HCT116 (cell line): Measurements from ENCODE around the gene CCDC182. TPM values are rescaled to one million over a fixed set of nuclear protein-coding genes. Genes with fewer than 3 reads are reported as not detected.
A peak's percentile ranks its signal among the peaks of the same experiment; 100 is the strongest.

ENCODE experiments used
- ATAC-seq: fragments of 200-7000 bp; cut with Tn5 transposase; 2 replicates; pipeline ENCODE4 v1.9.1; 2020; ENCODE audit warnings: mild to moderate bottlenecking, moderate library complexity
- BruUV-seq: library from RNA; stranded (reverse); fragments of 400-500 nt; replicated peaks from 2 replicates; lab custom pipeline; 2021; lab: Mats Ljungman, UMichigan
- CTCF ChIA-PET: fragments of 300-600 bp; sonication (Branson Sonifier 250); formaldehyde crosslinking; loops from one replicate; lab custom pipeline; 2021; ENCODE audit warnings: antibody characterized with exemption; lab: Charles Lee
- POLR2A ChIA-PET: fragments of 300-600, 350-600 bp; sonication (Branson Sonifier 250); formaldehyde crosslinking; loops from one replicate; lab custom pipeline; 2021; ENCODE audit warnings: antibody characterized with exemption; lab: Charles Lee
- RAD21 ChIA-PET, 2 experiments: fragments of 300-600 bp; sonication (Branson Sonifier 250); formaldehyde crosslinking; loops; one replicate each; lab custom pipeline; 2023; ENCODE audit warnings: low total read pairs in 2 of 2; ENCODE audit not compliant: uncharacterized antibody in 2 of 2, unreplicated experiment in 2 of 2, low non-redundant PET in 1 of 2; lab: Charles Lee
- DNase-seq: peaks from one replicate; pipeline ENCODE4 v3.0.0-alpha.2; 2010; ENCODE audit warnings: low read depth, low spot score
- H2AFZ ChIP-seq: fragments of 200-600 bp; shearing (Covaris generic), sonication (generic); 2 replicates; pipeline ENCODE4 v1.6.1; 2017; ENCODE audit warnings: low read depth, mixed run types, mixed read lengths, antibody characterized with exemption, low read length; ENCODE audit not compliant: poor library complexity, severe bottlenecking
- H3K27ac ChIP-seq: 2 replicates; pipeline ENCODE4 v1.5.1; 2012; ENCODE audit warnings: low read depth, low read length
- H3K27me3 ChIP-seq: fragments of 200-600 bp; sonication (generic); 2 replicates; pipeline ENCODE4 v1.6.1; 2016; ENCODE audit warnings: mixed run types, low read length, mixed read lengths; ENCODE audit not compliant: insufficient read depth
- H3K36me3 ChIP-seq, 2 experiments: fragments of 200-500 bp in 1 of 2; fragments of 200-600 bp in 1 of 2; sonication (Bioruptor generic) in 1 of 2; sonication (generic) in 1 of 2; 2 replicates each; pipeline versions ENCODE4 v1.5.1 to v1.6.1; 2014 to 2016; ENCODE audit warnings: low read length in 2 of 2, inconsistent platforms in 1 of 2, mixed read lengths in 1 of 2, mixed run types in 1 of 2; ENCODE audit not compliant: insufficient read depth in 2 of 2, control insufficient read depth in 1 of 2
- H3K4me1 ChIP-seq, 2 experiments: fragments of 200-600 bp in 1 of 2; sonication (generic) in 1 of 2; 2 replicates each; pipeline versions ENCODE4 v1.5.1 to v1.6.1; 2012 to 2017; ENCODE audit warnings: low read length in 2 of 2, inconsistent platforms in 1 of 2, mild to moderate bottlenecking in 1 of 2, mixed read lengths in 1 of 2, mixed run types in 1 of 2, moderate library complexity in 1 of 2; ENCODE audit not compliant: insufficient read depth in 2 of 2, control insufficient read depth in 1 of 2
- H3K4me2 ChIP-seq: fragments of 200-600 bp; sonication (generic); 2 replicates; pipeline ENCODE4 v1.6.1; 2017; ENCODE audit warnings: mixed run types, low read length, mixed read lengths
- H3K4me3 ChIP-seq, 2 experiments: fragments of 200-600 bp in 1 of 2; sonication (generic) in 1 of 2; replicated peaks in 1 of 2; 2 replicates each; pipeline ENCODE4 v1.5.1; 2011 to 2016; ENCODE audit warnings: low read length in 2 of 2, control low read depth in 1 of 2, low read depth in 1 of 2, mild to moderate bottlenecking in 1 of 2, mixed read lengths in 1 of 2, mixed run types in 1 of 2
- H3K79me2 ChIP-seq: fragments of 200-600 bp; sonication (generic); 2 replicates; pipeline ENCODE4 v1.6.1; 2017; ENCODE audit warnings: mild to moderate bottlenecking, mixed run types, low read length, moderate library complexity, mixed read lengths; ENCODE audit not compliant: insufficient read depth
- H3K9ac ChIP-seq: fragments of 200-600 bp; sonication (generic); 2 replicates; pipeline ENCODE4 v1.6.1; 2016; ENCODE audit warnings: low read length, mixed read lengths
- H3K9me2 ChIP-seq: fragments of 200-600 bp; sonication (generic), shearing (Covaris generic); 2 replicates; pipeline ENCODE4 v1.6.1; 2017; ENCODE audit warnings: mixed run types, mild to moderate bottlenecking, moderate library complexity; ENCODE audit not compliant: insufficient read depth
- H3K9me3 ChIP-seq, 2 experiments: fragments of 200-500 bp in 1 of 2; fragments of 200-600 bp in 1 of 2; sonication (Bioruptor generic) in 1 of 2; sonication (generic) in 1 of 2; 2 replicates each; pipeline ENCODE4 v1.6.1; 2014 to 2017; ENCODE audit warnings: low read length in 2 of 2, mixed read lengths in 2 of 2, inconsistent platforms in 1 of 2, low read depth in 1 of 2, mild to moderate bottlenecking in 1 of 2, mixed run types in 1 of 2, moderate library complexity in 1 of 2; ENCODE audit not compliant: control insufficient read depth in 1 of 2, insufficient read depth in 1 of 2
- H4K20me1 ChIP-seq: fragments of 200-600 bp; sonication (generic), shearing (Covaris generic); 2 replicates; pipeline ENCODE4 v1.6.1; 2017; ENCODE audit warnings: mixed run types, mild to moderate bottlenecking, moderate library complexity; ENCODE audit not compliant: insufficient read depth
- ATF3 ChIP-seq: IDR thresholded peaks from 2 replicates; pipeline ENCODE4 v1.6.1; 2012
- CBX3 ChIP-seq: IDR thresholded peaks from 2 replicates; pipeline ENCODE4 v1.6.1; 2012; ENCODE audit warnings: low read depth
- CTCF ChIP-seq, 3 experiments: fragments of 200-600 bp in 1 of 3; sonication (generic) in 1 of 3; IDR thresholded peaks in 2 of 3; conservative IDR thresholded peaks in 1 of 3; 2 replicates each; pipeline ENCODE4 v1.5.1; 2012 to 2017; ENCODE audit warnings: low read depth in 2 of 3, low read length in 2 of 3, antibody characterized with exemption in 1 of 3, borderline replicate concordance in 1 of 3, control low read depth in 1 of 3, mild to moderate bottlenecking in 1 of 3, mixed read lengths in 1 of 3, mixed run types in 1 of 3, moderate library complexity in 1 of 3; ENCODE audit not compliant: insufficient read depth in 1 of 3
- EGR1 ChIP-seq: IDR thresholded peaks from 2 replicates; pipeline ENCODE4 v1.6.1; 2012; ENCODE audit warnings: low read depth
- ELF1 ChIP-seq: IDR thresholded peaks from 2 replicates; pipeline ENCODE4 v1.6.1; 2012; ENCODE audit warnings: low read depth, borderline replicate concordance
- EZH2phosphoT487 ChIP-seq: fragments of 200-600 bp; IDR thresholded peaks from 2 replicates; pipeline ENCODE4 v1.6.1; 2018; ENCODE audit warnings: antibody characterized with exemption, borderline replicate concordance
- JUND ChIP-seq: IDR thresholded peaks from 2 replicates; pipeline ENCODE4 v1.6.1; 2012
- MAX ChIP-seq: IDR thresholded peaks from 2 replicates; pipeline ENCODE4 v1.6.1; 2012
- POLR2A ChIP-seq: IDR thresholded peaks from 2 replicates; pipeline ENCODE4 v1.7.0; 2011; ENCODE audit warnings: borderline replicate concordance; ENCODE audit not compliant: insufficient read depth, insufficient read length; ENCODE audit errors: extremely low read depth
- RAD21 ChIP-seq: IDR thresholded peaks from 2 replicates; pipeline ENCODE4 v1.6.1; 2012; ENCODE audit warnings: low read depth, mild to moderate bottlenecking
- SP1 ChIP-seq: IDR thresholded peaks from 2 replicates; pipeline ENCODE4 v1.6.1; 2012; ENCODE audit warnings: low read depth
- SRF ChIP-seq: IDR thresholded peaks from 2 replicates; pipeline ENCODE4 v1.6.1; 2012; ENCODE audit warnings: low read depth
- TCF7L2 ChIP-seq: IDR thresholded peaks from 2 replicates; pipeline ENCODE4 v1.7.0; 2011; ENCODE audit warnings: borderline replicate concordance, inconsistent platforms; ENCODE audit not compliant: insufficient read depth, insufficient read length; ENCODE audit errors: extremely low read depth
- YY1 ChIP-seq: IDR thresholded peaks from 2 replicates; pipeline ENCODE4 v1.6.1; 2011; ENCODE audit warnings: low read length, low read depth, moderate library complexity, mild to moderate bottlenecking; ENCODE audit not compliant: insufficient replicate concordance; ENCODE audit errors: extremely low read depth
- ZFX ChIP-seq: fragments of 450-650 bp; IDR thresholded peaks from 2 replicates; pipeline ENCODE4 v1.6.1; 2017
- ZNF274 ChIP-seq: fragments of 200-500 bp; sonication (Bioruptor generic); IDR thresholded peaks from 2 replicates; pipeline ENCODE4 v1.6.1; 2014; ENCODE audit warnings: mild to moderate bottlenecking, low read depth, low read length, inconsistent platforms
- intact Hi-C: fragments of 100-400 bp; cut with micrococcal nuclease; formaldehyde crosslinking; loops from 2 replicates; pipeline ENCODE4 v1.10.0; 2022
- total RNA-seq: library from RNA; stranded (reverse); gene quantifications from one replicate; pipeline ENCODE4 v1.2.1, GENCODE V29; 2021; ENCODE audit not compliant: unreplicated experiment

The CCDC182 gene
- total RNA-seq, 1 experiment from 2014 or later = not detected

- Histone ChIP-seq H3K4me1 (no peaks in the 10 kb centered on the region), H3K79me2 (no peaks in the 10 kb centered on the region), H3K36me3 (no peaks in the 10 kb centered on the region)
- CTCF ChIA-PET = no interaction called here
- no peak for TF ChIP-seq JUND
- no peak for TF ChIP-seq ELF1
- no peak for TF ChIP-seq RAD21
- no peak for TF ChIP-seq CBX3
- no peak for TF ChIP-seq MAX
- TF ChIP-seq, all 23 proteins: peak for 0
- intact Hi-C loops = no loop called here
- ChIA-PET RAD21 (no interaction called here), POLR2A (interaction anchor here (1.1 kb wide), 1 partner anchor 10 kb away, joined by 3 read pairs; no protein-coding TSS in a partner anchor)
- ATAC-seq (no peak), DNase-seq (no peak)
- no peaks in the 10 kb centered on the region for H3K9me3 ChIP-seq
- H3K9ac ChIP-seq = no peak overlapping the region
- no peak overlapping the region for H3K4me2 ChIP-seq
- no peaks in the 10 kb centered on the region for H4K20me1 ChIP-seq
- peaks cover 60% of the 10 kb centered on the region for H3K27me3 ChIP-seq
- H3K27ac ChIP-seq = no peak overlapping the region
- no peak overlapping the region for H3K4me3 ChIP-seq
- no peaks in the 10 kb centered on the region for H3K9me2 ChIP-seq
- BruUV-seq = no TSS peak
- H2AFZ ChIP-seq = no peak overlapping the region
These were observed 32.0 kb downstream of the CCDC182 start for GRCh38 chr17:57713140-57713539.

GRCh38 chr17:57708410-57708809 is 36.7 kb downstream of the CCDC182 start:
- peak; percentile 46; the same call in 1 of the 2 replicates for ATAC-seq
- no peak overlapping the region for H3K9ac ChIP-seq
- no peaks in the 10 kb centered on the region for H3K9me3 ChIP-seq
- H3K4me3 ChIP-seq = no peak overlapping the region
- H3K36me3 ChIP-seq = no peaks in the 10 kb centered on the region
- ChIA-PET CTCF (interaction anchor here (1.0 to 2.1 kb wide), 2 partner anchors 37 to 39 kb away, joined by 3 to 5 read pairs; no protein-coding TSS in a partner anchor), RAD21 (no interaction called here), POLR2A (interaction anchor here (0.6 kb wide), 1 partner anchor 854 kb away, joined by 3 read pairs; no protein-coding TSS in a partner anchor)
- no peaks in the 10 kb centered on the region for H3K9me2 ChIP-seq
- BruUV-seq = no TSS peak
- DNase-seq = no peak
- H3K27me3 ChIP-seq = peaks cover 30% of the 10 kb centered on the region
- no peak overlapping the region for H2AFZ ChIP-seq
- H3K79me2 ChIP-seq = no peaks in the 10 kb centered on the region
- H3K27ac ChIP-seq = no peak overlapping the region
- no peaks in the 10 kb centered on the region for H4K20me1 ChIP-seq
- no peaks in the 10 kb centered on the region for H3K4me1 ChIP-seq
- intact Hi-C loops = no loop called here
- no peak overlapping the region for H3K4me2 ChIP-seq
- TF ChIP-seq JUND (no peak), MAX (no peak), EGR1 (no peak), TCF7L2 (no peak), ZNF274 (no peak), CBX3 (no peak), SP1 (no peak), POLR2A (no peak), EZH2phosphoT487 (no peak), YY1 (no peak), CTCF (IDR thresholded peaks at IDR 0.05 in 2 of 3, conservative IDR thresholded peaks at IDR 0.05 in 1 of 3; ENCODE audit: borderline replicate concordance in 1 of 3, insufficient read depth in 1 of 3, low read depth in 2 of 3, low read length in 2 of 3) (no peak), ATF3 (no peak), SRF (no peak), ZFX (no peak)
